NCI-H82 (cell line): ENCODE measurements around the gene TP73.

Source experiments
- DNase-seq: peaks from one replicate; lab custom pipeline; 2025; lab: John Stamatoyannopoulos, UW

The TP73 gene

DNA sequence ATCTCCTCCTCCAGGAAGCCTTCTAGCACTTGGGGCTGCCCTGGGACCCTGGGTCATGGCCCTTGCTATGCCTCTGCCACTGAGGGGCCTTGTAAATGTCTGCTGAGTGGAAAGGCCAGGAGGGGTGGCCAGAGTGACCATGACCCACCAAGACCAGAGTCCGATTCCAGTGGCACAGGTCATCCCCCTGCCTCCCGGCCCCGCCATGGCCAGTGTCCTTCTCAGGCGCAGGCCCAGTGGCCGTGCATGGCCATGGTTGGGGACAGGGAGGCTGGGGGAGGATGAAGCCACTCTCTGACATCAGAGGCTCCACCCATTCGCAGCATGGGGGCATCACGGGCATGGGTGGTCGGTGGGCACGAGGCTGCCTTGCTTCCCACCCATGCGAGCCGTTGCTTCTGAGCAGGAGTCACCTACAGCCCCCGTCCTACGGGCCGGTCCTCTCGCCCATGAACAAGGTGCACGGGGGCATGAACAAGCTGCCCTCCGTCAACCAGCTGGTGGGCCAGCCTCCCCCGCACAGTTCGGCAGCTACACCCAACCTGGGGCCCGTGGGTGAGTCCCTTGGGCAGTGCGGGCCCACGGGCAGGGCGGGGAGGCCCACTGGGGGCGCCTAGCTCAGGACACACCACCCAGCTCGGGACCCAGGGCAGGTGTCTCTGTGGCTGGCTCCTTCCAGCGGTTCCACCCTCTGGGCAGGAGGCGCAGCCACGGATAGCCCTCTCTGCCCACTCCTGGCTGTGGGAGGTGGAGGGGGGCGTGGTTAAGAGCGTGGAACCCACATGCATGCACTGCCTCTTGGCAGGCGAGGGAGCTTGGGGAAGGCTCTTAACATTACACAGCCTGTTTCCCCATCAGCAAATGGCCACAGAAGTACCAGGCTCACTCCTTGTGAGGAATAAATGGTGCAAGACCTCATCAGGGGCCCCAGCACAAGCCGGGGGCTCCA is 77.6 kb downstream of the TP73 start:
- no peak for DNase-seq

DNA sequence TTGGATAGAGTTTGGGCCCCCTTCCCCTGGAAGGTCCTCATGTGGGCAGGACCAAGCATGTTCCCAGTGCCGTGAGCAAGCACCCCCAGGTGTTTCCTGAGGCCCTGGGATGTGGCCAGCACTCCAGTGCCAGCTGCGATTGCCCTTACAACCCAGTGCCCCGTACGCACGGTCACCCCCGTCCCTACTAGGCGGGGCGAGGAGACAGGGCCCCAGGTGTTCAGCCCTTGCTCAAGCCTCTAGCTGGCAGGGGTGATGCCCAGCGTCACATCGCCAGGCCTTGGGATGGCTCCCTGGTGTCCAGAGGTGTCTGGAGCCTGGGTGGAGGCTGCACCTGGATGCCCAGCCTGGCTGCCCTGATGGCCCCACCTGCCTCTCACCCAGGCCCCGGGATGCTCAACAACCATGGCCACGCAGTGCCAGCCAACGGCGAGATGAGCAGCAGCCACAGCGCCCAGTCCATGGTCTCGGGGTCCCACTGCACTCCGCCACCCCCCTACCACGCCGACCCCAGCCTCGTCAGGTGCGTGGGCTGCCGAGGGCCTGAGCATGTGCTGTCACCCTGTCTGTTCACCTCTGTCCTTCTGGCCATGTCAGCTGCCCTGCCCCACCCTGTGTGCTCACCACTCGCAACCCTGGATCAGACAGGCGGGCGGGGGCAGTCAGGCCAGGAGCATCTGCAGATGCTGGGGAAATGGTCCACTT is 78.4 kb downstream of the TP73 start:
- DNase-seq = no peak

GRCh38 chr1:3731583-3732433 is 79.5 kb downstream of the TP73 start:
- DNase-seq = no peak

- peak; percentile 56 for DNase-seq
Measured at GRCh38 chr1:3732434-3733093, 80.2 kb downstream of the TP73 start.

DNA sequence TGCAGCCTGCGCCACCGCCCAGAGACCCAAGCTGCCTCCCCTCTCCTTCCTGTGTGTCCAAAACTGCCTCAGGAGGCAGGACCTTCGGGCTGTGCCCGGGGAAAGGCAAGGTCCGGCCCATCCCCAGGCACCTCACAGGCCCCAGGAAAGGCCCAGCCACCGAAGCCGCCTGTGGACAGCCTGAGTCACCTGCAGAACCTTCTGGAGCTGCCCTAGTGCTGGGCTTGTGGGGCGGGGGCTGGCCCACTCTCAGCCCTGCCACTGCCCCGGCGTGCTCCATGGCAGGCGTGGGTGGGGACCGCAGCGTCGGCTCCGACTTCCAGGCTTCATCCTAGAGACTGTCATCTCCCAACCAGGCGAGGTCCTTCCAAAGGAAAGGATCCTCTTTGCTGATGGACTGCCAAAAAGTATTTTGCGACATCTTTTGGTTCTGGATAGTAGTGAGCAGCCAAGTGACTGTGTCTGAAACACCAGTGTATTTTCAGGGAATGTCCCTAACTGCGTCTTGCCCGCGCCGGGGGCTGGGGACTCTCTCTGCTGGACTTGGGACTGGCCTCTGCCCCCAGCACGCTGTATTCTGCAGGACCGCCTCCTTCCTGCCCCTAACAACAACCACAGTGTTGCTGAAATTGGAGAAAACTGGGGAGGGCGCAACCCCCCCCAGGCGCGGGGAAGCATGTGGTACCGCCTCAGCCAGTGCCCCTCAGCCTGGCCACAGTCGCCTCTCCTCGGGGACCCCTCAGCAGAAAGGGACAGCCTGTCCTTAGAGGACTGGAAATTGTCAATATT is 81.0 kb downstream of the TP73 start:
- no peak for DNase-seq

DNA sequence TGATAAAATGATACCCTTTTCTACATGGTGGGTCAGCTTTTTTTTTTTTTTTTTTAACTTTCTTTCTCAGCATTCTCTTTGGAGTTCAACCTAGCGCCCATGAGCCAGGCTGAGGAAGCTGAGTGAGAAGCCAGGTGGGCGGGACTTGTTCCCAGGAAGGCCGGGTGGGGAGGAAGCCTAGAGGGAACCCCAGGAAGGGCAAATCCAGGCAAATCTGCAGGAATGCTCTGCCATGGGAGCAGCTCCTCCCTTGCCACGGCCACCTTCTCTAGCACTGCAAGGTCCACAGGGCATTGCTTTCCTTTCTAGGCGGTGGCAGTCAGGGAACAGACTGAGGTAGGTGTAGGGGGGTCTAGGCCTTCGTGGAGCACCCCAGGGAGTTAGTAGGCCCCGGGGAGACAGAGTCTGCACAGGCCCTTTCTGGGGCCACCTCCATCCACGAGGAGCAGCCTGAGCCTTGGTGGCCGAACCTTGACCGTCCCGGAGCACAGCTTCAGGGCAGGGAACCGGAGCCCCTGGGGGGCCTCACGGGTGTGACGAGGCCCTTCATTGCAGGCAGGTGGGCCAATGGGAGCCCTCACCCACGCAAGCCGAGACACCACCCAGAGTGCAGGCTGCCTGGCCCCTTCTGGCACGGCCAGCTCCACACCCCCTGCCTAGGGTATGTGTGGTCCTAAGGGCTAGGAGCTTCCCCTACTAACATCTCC is 81.7 kb downstream of the TP73 start:
- DNase-seq = no peak

GRCh38 chr1:3734602-3735001 is 82.3 kb downstream of the TP73 start:
- no peak for DNase-seq

GRCh38 chr1:3735027-3735681 is 82.8 kb downstream of the TP73 start:
- DNase-seq = peak; percentile 17

GRCh38 chr1:3735688-3736087 is 83.4 kb downstream of the TP73 start:
- DNase-seq = no peak

DNA sequence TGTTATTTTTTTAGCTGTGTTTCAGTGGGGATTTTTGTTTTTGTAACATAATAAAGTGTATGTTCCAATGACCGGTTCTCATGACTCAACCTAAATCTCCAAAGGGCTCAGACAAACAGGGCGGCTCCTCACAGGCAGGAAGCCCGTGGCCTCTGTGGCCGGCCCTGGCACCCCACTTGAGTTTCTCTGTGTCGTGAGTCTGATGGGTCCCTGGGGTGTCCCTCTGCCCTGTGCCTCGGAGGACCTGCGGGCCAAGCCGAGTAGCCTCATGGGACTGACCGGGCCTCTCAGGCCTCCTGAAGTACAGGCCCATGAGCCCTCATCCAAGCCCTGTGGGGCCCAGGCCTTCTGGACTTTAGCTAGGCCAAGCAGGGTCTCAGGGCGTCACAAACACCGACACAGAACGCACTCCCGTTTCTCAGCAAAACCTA is 83.8 kb downstream of the TP73 start:
- no peak for DNase-seq

GRCh38 chr1:3736708-3737107 is 84.4 kb downstream of the TP73 start:
- DNase-seq = no peak

DNA sequence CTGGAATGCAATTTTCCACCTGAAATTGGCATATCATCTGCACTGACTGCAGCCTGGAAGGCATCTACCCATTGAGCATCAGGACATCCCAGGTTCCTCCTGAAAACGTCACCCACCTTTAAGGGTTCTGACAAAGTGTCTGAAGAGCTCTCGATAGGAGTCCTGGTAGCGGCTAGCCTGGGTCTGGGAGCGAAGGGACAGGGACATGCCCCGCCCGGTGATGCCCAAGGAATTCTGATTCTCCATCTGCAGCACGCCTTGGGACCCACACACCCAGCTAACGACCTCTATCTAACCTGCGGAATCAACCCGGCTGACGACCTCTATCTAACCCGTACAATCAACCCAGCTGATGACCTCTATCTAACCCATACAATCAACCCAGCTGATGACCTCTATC is 86.6 kb downstream of the TP73 start:
- DNase-seq = no peak

DNA sequence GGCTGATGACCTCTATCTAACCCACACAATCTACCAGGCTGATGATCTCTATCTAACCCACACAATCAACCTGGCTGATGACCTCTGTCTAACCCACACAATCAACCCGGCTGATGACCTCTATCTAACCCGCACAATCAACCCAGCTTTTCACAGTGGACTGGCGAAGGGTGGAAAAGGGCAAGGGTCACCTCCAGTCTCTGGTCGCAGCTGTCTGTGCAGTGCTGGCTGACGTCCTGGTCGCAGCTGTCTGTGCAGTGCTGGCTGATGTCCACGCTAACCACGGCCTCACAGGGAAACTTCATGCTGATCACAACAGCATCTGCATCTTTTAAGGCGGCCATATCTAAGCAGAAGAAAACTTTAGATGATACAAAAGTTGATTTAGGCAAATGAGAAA is 87.7 kb downstream of the TP73 start:
- DNase-seq = no peak

DNA sequence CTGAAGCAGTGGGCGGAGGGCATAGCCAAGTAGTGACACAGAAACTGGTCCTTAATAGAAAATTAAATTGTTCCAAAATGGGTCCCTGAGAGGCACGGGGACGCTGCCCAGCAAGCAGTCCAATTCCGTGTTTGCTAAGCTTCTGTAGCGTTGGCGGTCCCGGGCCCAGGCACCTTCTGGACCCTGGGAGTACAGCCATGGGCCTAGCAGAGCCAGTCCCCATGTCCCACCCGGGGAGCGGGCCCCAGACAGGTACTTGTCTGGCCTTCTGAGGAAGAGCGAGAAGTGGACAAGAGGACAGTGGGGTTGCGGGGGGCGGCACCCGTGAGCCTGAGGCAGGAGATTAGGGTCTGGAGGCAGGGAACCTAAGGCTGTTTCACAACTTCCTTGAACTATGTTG is 88.4 kb downstream of the TP73 start:
- DNase-seq = no peak

GRCh38 chr1:3741566-3742438 is 89.5 kb downstream of the TP73 start:
- DNase-seq = no peak

DNA sequence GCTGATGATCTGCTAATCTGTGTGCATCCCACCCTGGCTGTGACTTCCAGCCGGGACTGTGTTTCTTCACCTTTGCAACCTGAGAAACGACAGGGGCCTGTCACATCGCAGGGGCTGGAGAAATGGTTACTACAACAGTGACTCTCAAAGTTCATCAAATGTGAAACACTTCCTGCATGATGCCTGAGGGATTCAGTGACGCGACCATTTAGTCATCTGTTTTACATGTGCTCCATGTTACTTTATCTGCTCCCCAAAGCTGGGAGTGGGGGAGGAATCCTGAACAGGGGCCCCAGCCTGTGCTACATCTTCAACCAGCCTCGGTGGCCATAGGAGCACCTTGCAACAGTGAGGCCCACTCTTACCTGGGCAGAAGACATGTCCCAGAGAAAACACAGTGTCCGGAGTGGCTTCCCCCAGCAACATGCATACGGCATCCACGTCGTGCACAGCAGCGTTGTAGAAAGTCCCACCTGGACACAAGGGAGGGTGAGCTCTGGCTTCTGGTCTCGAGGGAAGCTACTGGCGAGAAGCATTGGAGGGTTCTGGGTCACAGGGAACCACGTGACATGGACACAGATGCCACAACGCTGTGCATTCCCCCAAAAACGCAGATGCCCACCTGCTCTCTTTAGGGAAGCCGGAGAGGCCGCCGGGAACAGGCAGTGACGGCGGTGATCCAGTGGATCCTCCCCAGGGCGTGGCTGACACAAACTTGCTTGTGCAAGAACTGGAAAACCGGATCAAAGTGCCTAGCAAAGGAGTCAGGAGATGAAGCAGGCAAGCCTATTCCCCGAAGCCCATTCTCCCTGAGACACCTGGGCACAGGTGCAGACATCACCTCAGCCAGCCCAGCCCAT is 90.4 kb downstream of the TP73 start:
- DNase-seq = no peak

- no peak for DNase-seq
Measured at GRCh38 chr1:3743421-3743820, 91.1 kb downstream of the TP73 start.

- DNase-seq = no peak
Measured at GRCh38 chr1:3743826-3744225, 91.5 kb downstream of the TP73 start.
